HG02970 (cell line): ENCODE measurements around the gene GRIK3.
"Not testable (repeated sequence)": the region's sequence is repeated elsewhere in the genome, so short reads cannot be mapped to it uniquely, and the experiment has no call there.

Source experiments
- ATAC-seq: cut with Tn5 transposase; IDR thresholded peaks from one replicate; pipeline ENCODE4 v1.9.1; 2021; ENCODE audit warnings: mild to moderate bottlenecking, moderate library complexity, moderate number of reproducible peaks; ENCODE audit not compliant: unreplicated experiment, low FRiP score

Gene GRIK3

DNA sequence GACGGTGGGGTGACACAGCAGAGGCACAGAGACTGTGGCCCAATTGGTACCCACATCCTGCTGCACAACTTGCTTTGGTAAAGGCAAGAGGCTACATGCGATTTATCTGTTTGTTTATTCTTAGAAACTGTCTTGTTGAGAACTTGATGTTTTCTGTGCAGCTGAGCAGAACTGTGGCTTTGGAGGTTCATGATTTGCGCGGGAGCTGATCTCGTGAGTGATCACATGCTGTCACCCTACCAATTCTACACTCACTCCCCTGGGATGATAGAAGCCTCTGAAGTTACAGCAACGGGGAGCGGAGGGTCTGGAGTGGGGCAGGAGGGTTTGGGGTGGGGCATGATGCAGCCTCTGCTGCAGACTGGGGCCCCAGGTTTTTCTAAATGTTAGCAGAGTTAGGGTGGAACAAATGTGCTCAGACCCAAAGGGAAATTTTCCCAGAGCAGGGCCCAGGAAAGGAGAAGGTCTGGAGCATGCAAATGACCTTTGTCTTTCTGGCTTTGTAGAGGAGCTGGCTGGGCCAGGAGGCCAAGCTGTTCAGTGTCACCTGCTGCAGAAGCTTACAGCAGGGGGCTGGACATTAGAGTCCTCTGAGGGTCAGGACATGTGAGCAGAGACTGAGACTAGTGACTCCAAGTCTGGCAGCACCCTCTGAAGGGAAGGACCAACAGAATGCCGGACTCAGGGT, 83.6 kb downstream of the GRIK3 start:
- no peak for ATAC-seq

DNA sequence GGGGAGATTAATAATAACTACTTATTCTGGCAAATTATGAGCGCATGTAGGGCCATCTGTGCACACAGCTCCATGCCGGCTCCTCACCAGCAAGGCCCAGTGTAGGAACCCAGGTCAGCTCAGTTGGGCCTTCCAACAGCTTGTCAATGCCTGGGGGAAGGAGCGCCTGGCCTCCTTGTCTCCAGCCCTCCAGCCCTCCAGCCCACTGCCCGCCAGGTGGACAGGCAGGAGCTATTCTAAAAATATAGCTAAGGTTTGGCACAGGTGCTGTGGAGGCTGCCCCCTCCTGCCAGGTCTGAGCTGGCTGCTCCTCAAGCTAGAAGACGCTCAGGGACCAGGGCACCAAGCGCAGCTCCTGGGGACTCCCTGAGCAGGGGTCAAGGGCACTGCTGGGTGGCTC, 85.7 kb downstream of the GRIK3 start:
- ATAC-seq: no peak

- ATAC-seq: no peak
Observed at GRCh38 chr1:36948147-36948546, 86.2 kb downstream of the GRIK3 start.

GRCh38 chr1:36947384-36947783, 86.9 kb downstream of the GRIK3 start:
- ATAC-seq: no peak

DNA sequence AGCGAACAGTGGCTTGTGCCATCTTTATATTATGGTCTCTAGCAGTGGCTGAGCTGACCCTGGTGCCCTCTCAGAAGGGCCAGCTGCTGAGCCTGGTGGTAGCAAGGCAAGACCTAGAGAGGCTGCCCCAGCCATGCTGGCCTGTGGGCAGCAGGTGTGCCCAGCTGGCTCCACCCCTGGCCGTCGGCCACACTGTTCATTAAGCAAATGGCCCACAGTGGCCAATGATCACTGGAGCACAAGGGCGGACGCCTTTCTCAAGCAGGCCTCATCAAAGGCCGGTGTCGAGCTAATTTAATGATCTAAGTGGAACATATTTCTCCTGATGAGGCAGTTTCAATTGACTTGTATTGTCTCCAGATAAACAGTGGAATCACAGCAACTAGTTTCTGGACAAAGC, 89.4 kb downstream of the GRIK3 start:
- no peak for ATAC-seq

DNA sequence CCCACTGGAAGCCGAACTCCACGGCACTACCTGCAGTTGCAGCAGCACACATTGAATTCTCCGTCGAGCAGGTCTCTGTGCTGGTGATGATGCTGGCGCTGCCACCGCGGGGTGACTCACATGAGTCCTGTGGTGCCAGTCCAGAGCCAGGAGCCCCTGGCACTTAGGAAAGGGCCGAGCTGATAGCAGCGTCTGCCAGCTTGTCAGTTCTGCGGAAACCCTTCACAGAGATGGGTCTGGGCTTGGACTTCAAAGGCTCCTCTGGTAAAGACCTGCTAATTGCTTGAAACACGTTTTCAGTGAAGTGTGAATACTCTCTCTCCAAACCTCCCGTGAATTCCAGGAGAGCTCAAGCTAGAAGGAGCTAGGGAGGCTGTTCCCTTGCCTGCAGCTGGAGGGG, 92.2 kb downstream of the GRIK3 start:
- no peak for ATAC-seq

- ATAC-seq: no peak
Observed at GRCh38 chr1:36941316-36941978, 92.9 kb downstream of the GRIK3 start.

DNA sequence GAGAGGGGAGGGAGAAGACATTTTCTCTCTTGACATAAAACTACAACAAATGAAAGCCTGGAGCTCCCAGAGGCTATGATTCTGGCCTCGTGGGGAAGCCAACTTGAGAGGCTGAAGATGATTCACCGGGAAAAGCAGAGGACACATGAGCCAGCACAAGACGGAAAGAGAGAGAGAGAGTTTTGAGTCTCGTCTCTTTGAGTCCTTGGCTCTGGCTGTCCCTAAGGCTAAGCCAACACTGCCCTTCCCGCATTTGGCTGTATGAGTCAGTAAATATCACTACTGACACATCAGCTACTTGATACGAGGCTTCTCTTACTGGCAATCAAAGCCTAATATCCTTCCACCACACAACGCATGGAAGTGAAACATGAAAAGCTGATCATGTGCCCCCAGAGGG, 95.5 kb downstream of the GRIK3 start:
- ATAC-seq: no peak

- ATAC-seq: no peak
Observed at GRCh38 chr1:36937371-36937770, 96.9 kb downstream of the GRIK3 start.

GRCh38 chr1:36934061-36934460, 100.3 kb downstream of the GRIK3 start:
- ATAC-seq: no peak

GRCh38 chr1:36927826-36928225, 106.5 kb downstream of the GRIK3 start:
- no peak for ATAC-seq

GRCh38 chr1:36925251-36925650, 109.1 kb downstream of the GRIK3 start:
- no peak for ATAC-seq

GRCh38 chr1:36924282-36924811, 110.0 kb downstream of the GRIK3 start:
- no peak for ATAC-seq

DNA sequence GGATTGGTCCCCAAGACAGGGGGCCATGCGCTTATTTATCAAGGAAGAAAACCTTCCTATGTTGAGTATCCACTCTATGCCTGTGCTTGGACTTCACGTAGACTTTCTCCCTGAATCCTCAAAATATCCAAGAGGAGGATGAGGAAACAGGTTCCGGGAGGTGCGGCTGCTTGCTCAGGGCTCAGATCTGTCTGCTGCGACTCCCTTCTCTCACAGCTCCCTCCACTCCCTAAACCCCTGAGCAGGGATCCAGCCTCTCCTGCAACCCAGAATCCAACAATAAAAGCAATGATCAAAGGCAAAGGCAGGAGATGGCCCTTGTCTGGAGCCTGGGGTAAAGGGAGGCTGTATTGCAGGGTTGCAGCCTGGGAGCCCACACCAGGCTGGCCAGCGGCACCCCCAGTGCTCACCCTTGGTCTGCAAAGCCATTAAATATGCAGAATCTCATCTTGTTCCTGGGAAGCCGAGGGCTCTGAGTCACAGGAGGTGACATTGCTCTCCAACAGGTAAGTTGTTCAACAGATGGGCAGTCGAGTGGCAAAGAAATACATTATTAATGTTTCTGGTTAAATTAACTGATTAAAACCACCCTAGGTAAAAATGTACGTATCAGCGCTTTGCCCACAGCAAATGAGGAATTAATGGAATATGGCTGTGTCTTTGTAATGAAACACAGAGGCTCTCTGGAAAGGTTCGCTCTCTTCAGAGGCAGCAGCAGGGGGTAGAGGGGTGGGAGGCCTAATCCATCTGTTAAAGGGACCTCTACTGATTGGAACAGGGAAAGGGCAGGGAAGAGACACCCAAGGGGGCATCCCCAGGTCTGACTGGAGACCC, 111.5 kb downstream of the GRIK3 start:
- ATAC-seq: no peak

DNA sequence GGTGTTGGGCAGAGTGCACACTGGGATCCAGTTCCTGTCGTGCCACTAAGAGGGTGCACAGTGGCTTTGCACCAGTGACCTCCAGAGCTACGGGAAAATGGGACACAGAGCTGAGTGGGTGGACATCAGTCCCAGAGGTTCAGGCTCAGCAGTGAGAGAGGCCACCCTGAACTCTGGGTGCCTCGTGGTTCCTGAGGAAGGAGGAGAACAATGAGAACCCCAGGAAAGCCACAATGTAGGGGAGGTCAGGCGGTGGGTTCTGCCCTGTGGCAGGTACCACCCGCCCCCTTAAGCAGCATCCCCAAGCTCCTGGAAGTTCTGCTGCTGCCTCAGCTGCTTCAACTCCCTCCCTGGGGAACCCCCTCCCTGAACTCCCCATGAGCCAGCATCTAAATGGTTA, 112.2 kb downstream of the GRIK3 start:
- no peak for ATAC-seq

- ATAC-seq: no peak
Observed at GRCh38 chr1:36920801-36921405, 113.4 kb downstream of the GRIK3 start.

GRCh38 chr1:36920371-36920770, 113.9 kb downstream of the GRIK3 start:
- ATAC-seq: no peak

GRCh38 chr1:36919491-36920145, 114.7 kb downstream of the GRIK3 start:
- ATAC-seq: no peak

DNA sequence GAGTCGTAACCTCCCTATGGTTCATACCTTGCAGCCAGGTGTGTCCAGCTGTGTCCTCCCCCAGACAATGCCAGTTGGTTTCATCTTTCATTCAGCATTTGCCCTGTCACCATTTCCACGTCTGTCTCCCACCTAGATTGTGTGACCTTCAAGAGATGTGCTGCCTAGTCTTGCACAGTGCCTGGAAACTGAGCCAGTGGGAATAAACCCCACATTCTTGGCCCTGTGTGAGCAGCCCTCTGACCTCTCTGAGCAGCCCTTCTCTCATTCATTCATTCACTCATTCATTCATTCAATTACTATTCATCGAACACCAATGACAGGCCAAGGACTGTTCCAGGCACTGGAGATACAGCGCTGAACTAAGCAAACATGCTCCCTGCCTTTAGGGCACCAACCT, 115.7 kb downstream of the GRIK3 start:
- ATAC-seq: no peak

DNA sequence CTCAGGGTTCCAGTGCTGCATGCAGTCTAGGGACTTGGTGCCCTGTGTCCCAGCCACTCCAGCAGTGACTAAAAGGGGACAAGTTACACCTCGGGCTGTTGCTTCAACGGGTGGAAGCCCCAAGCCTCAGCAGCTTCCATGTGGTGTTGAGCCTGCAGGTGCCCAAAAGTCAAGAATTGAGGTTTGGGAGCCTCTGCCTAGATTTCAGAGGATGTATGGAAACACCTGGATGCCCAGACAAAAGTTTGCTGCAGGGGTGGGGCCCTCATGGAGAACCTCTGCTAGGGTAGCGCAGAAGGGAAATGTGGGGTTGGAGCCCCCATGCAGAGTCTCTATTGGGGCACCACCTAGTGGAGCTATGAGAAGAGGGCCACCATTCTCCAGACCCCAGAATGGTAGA, 117.8 kb downstream of the GRIK3 start:
- not testable (repeated sequence) for ATAC-seq
